Heart left ventricle (tissue), 16 donors: Measurements from ENCODE around the gene TNRC6C. TPM values are rescaled to one million over a fixed set of nuclear protein-coding genes. Genes with fewer than 3 reads are reported as not detected.

Experiments
- ATAC-seq, 4 donors: fragments of 200-7000 bp; cut with Tn5 transposase; one replicate each; pipeline ENCODE4 v1.9.1; 2020 to 2022; ENCODE audit warnings: moderate library complexity in 4 of 4, mild to moderate bottlenecking in 3 of 4, moderate number of reproducible peaks in 1 of 4
- DNase-seq, 5 donors: peaks; one replicate each; pipeline ENCODE4 v3.0.0-alpha.2; 2020
- H3K27ac ChIP-seq, 12 donors: fragments of 200-600 bp; sonication (generic) in 4 of 12; one replicate each; pipeline versions ENCODE4 v1.5.0 to v1.8.0; 2016 to 2022; ENCODE audit warnings: mild to moderate bottlenecking in 2 of 12
- H3K27me3 ChIP-seq, 9 donors: fragments of 200-600 bp; sonication (generic) in 2 of 9; one replicate each; pipeline versions ENCODE4 v1.5.1 to v1.8.0; 2016 to 2022; ENCODE audit warnings: mild to moderate bottlenecking in 3 of 9
- H3K36me3 ChIP-seq, 9 donors: fragments of 200-600 bp; sonication (generic) in 2 of 9; one replicate each; pipeline versions ENCODE4 v1.5.0 to v1.8.0; 2018 to 2022; ENCODE audit warnings: mild to moderate bottlenecking in 2 of 9
- H3K4me1 ChIP-seq, 12 donors: fragments of 200-600 bp; sonication (generic) in 4 of 12; one replicate each; pipeline versions ENCODE4 v1.5.0 to v1.8.0; 2016 to 2022; ENCODE audit warnings: mild to moderate bottlenecking in 3 of 12
- H3K4me3 ChIP-seq, 12 donors: fragments of 200-600 bp; sonication (generic) in 4 of 12; one replicate each; pipeline versions ENCODE4 v1.5.0 to v1.8.0; 2017 to 2022; ENCODE audit warnings: mild to moderate bottlenecking in 9 of 12, moderate library complexity in 4 of 12
- H3K9me3 ChIP-seq, 12 donors: fragments of 200-600 bp; sonication (generic) in 4 of 12; one replicate each; pipeline versions ENCODE4 v1.5.0 to v1.8.0; 2016 to 2022; ENCODE audit warnings: mild to moderate bottlenecking in 1 of 12
- POLR2A ChIP-seq, 2 donors: fragments of 450-650 bp; IDR thresholded peaks; one replicate each; pipeline ENCODE4 v1.6.1; 2017; ENCODE audit warnings: antibody characterized with exemption in 2 of 2, mild to moderate bottlenecking in 2 of 2, moderate library complexity in 2 of 2
- WGBS, 4 donors: extraction: QIAGEN DNeasy Blood & Tissue Kit in 2 of 4; methylation state at CpG; one replicate each; pipeline versions ENCODE4 v1.1.5 to v1.1.7; 2013 to 2018; 5-methylcytosine and 5-hydroxymethylcytosine counted together
- intact Hi-C, 10 donors: fragments of 100-400 bp; cut with DNase I; formaldehyde crosslinking; loops; one replicate each; pipeline versions ENCODE4 v1.11.1 to v1.14.2; 2022
- polyA plus RNA-seq, 2 donors: library from polyadenylated mRNA; stranded (reverse); fragments of 200-250 nt; gene quantifications; one replicate each; pipeline ENCODE4 v1.2.3, GENCODE V29; 2013
- total RNA-seq, 9 donors: library from RNA; depleted of rRNA in 2 of 9; stranded (reverse); fragments of >200 nt in 2 of 9; fragmentation: NEBNext Ultra II Directional in 3 of 9; extraction: Animal tissue kit (Norgen Biotek cat#: 25700) in 3 of 9; gene quantifications; one replicate each; pipeline versions ENCODE4 v1.1.0 to v1.2.4, GENCODE V29; 2016 to 2023
- TF ChIP-seq, protein P1 (sequence below), 12 donors: fragments of 200-600 bp; sonication (generic) in 4 of 12; IDR thresholded peaks; one replicate each; pipeline versions ENCODE4 v1.5.0 to v1.8.0; 2018 to 2022; ENCODE audit warnings: antibody characterized with exemption in 12 of 12, mild to moderate bottlenecking in 5 of 12
- donor health status: ischemic (EF 13 %, LVEDD 7.1; RV severe dilation, severe dysfunction).
- donor health status: healthy with polysubstance abuse.
- donor health status: DM: no; HTN: yes; CAD: no.
- donor health status: DM: no; HTN: no; CAD: no.
- donor health status: ischemic (EF 25% LVEDD 6.9; RV normal size, moderate dysfunction).
- donor health status: ischemic (EF 25% LVEDD 5.7; RV mildly dilated, moderate dysfunction).
- donor health status: healthy.
- donor health status: DM: yes; HTN: yes; CAD: no.
- donor health status: ischemic (EF 35%, LVEDD 5.7; RV mildly dilated, moderate dysfunction).
- donor health status: nonischemic (EF 11% LVEDD 7.7; RV severe dilation, severe dysfunction).
- donor health status: DM: yes; HTN: yes; CAD: no.
- donor health status: PGD.
- donor health status: ischemic (EF 29% LVEDD 5.4; RV normal size, mild dysfunction).
- donor health status: nonischemic (EF 23%, LVEDD 6.1; RV moderate dilation, normal function).

TNRC6C gene
- total and polyA plus RNA-seq, 11 donors, result 7.7 to 24.7 (median 19.0) TPM

GRCh38 chr17:78095035-78095434 is 136.5 kb downstream of the TNRC6C start:
- H3K4me1 ChIP-seq, result peaks cover 0 to 3% (median 0%) of the 10 kb centered on the region in 12 donors
- no peak for DNase-seq
- TF ChIP-seq POLR2A (IDR thresholded peaks at IDR 0.05), result no peak
- TF ChIP-seq, protein P1, sequence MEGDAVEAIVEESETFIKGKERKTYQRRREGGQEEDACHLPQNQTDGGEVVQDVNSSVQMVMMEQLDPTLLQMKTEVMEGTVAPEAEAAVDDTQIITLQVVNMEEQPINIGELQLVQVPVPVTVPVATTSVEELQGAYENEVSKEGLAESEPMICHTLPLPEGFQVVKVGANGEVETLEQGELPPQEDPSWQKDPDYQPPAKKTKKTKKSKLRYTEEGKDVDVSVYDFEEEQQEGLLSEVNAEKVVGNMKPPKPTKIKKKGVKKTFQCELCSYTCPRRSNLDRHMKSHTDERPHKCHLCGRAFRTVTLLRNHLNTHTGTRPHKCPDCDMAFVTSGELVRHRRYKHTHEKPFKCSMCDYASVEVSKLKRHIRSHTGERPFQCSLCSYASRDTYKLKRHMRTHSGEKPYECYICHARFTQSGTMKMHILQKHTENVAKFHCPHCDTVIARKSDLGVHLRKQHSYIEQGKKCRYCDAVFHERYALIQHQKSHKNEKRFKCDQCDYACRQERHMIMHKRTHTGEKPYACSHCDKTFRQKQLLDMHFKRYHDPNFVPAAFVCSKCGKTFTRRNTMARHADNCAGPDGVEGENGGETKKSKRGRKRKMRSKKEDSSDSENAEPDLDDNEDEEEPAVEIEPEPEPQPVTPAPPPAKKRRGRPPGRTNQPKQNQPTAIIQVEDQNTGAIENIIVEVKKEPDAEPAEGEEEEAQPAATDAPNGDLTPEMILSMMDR (IDR thresholded peaks at IDR 0.05), result no peak
- H3K4me3 ChIP-seq, result no peak overlapping the region
- WGBS, 4 donors, result 94 to 96% (median 95%) methylated on average over 6 of the region's 6 CpGs
- no peaks in the 10 kb centered on the region for H3K27me3 ChIP-seq
- no peaks in the 10 kb centered on the region for H3K9me3 ChIP-seq
- intact Hi-C loops, result no loop called here
- peaks cover 0 to 100% (median 99%) of the 10 kb centered on the region in 9 donors for H3K36me3 ChIP-seq
- no peak overlapping the region for H3K27ac ChIP-seq
- no peak for ATAC-seq

- no peak for DNase-seq
- H3K9me3 ChIP-seq, result no peaks in the 10 kb centered on the region
- no peak for ATAC-seq
- intact Hi-C loops, result no loop called here
- peaks cover 0 to 100% (median 95%) of the 10 kb centered on the region in 9 donors for H3K36me3 ChIP-seq
- TF ChIP-seq, protein P1 (IDR thresholded peaks at IDR 0.05), result no peak
- no peak for TF ChIP-seq POLR2A (IDR thresholded peaks at IDR 0.05)
- 91 to 95% (median 92%) methylated on average over 9 of the region's 9 CpGs for WGBS, 4 donors
- no peak overlapping the region for H3K27ac ChIP-seq
- no peaks in the 10 kb centered on the region for H3K27me3 ChIP-seq
- H3K4me1 ChIP-seq, result no peaks in the 10 kb centered on the region
- H3K4me3 ChIP-seq, result no peak overlapping the region
Measured at GRCh38 chr17:78096093-78096492, 137.6 kb downstream of the TNRC6C start.

GRCh38 chr17:78101112-78101511 is 142.6 kb downstream of the TNRC6C start:
- intact Hi-C loops, result no loop called here
- no peak for DNase-seq
- 77 to 93% (median 87%) methylated on average over 5 of the region's 5 CpGs for WGBS, 4 donors
- H3K27me3 ChIP-seq, result no peaks in the 10 kb centered on the region
- H3K4me3 ChIP-seq, result no peak overlapping the region
- TF ChIP-seq POLR2A (IDR thresholded peaks at IDR 0.05), result no peak
- TF ChIP-seq, protein P1 (IDR thresholded peaks at IDR 0.05), result no peak
- no peak overlapping the region for H3K27ac ChIP-seq
- no peaks in the 10 kb centered on the region for H3K4me1 ChIP-seq
- no peaks in the 10 kb centered on the region for H3K9me3 ChIP-seq
- H3K36me3 ChIP-seq, result peaks cover 0 to 100% (median 88%) of the 10 kb centered on the region in 9 donors
- ATAC-seq, result no peak

DNA sequence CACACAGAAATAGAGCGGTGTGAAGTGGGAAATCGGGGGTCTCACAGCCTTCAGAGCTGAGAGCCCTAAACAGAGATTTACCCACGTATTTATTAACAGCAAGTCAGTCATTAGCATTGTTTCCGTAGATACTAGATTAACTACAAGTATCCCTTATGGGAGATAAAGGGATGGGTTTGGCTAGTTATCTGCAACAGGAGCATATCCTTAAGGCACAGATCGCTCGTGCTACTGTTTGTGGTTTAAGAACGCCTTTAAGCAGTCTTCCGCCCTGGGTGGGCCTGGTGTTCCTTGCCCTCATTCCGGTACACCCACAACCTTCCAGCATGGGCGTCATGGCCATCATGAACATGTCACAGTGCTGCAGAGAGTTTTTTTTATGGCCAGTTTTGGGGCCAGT is 143.0 kb downstream of the TNRC6C start:
- Histone ChIP-seq H3K9me3 (no peaks in the 10 kb centered on the region), H3K4me1 (no peaks in the 10 kb centered on the region), H3K27ac (no peak overlapping the region), H3K36me3 (peaks cover 0 to 100% (median 84%) of the 10 kb centered on the region in 9 donors), H3K4me3 (no peak overlapping the region), H3K27me3 (no peaks in the 10 kb centered on the region)
- 89 to 98% (median 96%) methylated on average over 10 of the region's 10 CpGs for WGBS, 4 donors
- no peak for DNase-seq
- intact Hi-C loops, result no loop called here
- TF ChIP-seq, protein P1 (IDR thresholded peaks at IDR 0.05), result no peak
- no peak for TF ChIP-seq POLR2A (IDR thresholded peaks at IDR 0.05)
- no peak for ATAC-seq
